ENCODE data around the gene ARHGEF10L.

DNA sequence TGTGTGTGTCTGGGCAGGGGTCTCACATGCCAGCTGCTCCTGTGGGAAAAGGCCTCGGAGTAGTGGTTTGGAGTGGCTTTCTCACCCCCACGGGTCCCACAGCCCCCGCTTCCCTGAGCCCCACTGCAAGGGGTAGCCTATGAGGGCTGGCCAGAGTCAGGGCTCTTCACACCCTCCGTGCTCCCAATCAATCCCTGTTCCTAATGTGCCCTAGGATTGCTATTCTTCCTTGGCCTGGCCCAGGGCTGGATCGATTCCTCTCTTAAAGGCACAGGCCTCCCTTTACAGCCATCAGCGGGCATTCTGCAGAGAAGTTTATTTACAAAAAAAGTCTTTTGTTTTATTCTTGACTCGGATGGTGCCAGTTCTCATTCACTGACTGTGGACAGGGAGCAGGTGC, 196.3 kb downstream of the ARHGEF10L start:
- TF ChIP-seq, protein P1, sequence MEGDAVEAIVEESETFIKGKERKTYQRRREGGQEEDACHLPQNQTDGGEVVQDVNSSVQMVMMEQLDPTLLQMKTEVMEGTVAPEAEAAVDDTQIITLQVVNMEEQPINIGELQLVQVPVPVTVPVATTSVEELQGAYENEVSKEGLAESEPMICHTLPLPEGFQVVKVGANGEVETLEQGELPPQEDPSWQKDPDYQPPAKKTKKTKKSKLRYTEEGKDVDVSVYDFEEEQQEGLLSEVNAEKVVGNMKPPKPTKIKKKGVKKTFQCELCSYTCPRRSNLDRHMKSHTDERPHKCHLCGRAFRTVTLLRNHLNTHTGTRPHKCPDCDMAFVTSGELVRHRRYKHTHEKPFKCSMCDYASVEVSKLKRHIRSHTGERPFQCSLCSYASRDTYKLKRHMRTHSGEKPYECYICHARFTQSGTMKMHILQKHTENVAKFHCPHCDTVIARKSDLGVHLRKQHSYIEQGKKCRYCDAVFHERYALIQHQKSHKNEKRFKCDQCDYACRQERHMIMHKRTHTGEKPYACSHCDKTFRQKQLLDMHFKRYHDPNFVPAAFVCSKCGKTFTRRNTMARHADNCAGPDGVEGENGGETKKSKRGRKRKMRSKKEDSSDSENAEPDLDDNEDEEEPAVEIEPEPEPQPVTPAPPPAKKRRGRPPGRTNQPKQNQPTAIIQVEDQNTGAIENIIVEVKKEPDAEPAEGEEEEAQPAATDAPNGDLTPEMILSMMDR (IDR thresholded peaks at IDR 0.05) = no peak
- no peak for TF ChIP-seq POLR2A (IDR thresholded peaks at IDR 0.05)

Data from Peyer's patch (tissue), 4 donors.